ENCODE results near the gene COQ8A. TPM values are rescaled to one million over a fixed set of nuclear protein-coding genes. Genes with fewer than 3 reads are reported as not detected.
A peak's percentile ranks its signal among the peaks of the same experiment; 100 is the strongest.

COQ8A gene
- 28.0 and 30.4 TPM in 2 replicates for total RNA-seq

DNA sequence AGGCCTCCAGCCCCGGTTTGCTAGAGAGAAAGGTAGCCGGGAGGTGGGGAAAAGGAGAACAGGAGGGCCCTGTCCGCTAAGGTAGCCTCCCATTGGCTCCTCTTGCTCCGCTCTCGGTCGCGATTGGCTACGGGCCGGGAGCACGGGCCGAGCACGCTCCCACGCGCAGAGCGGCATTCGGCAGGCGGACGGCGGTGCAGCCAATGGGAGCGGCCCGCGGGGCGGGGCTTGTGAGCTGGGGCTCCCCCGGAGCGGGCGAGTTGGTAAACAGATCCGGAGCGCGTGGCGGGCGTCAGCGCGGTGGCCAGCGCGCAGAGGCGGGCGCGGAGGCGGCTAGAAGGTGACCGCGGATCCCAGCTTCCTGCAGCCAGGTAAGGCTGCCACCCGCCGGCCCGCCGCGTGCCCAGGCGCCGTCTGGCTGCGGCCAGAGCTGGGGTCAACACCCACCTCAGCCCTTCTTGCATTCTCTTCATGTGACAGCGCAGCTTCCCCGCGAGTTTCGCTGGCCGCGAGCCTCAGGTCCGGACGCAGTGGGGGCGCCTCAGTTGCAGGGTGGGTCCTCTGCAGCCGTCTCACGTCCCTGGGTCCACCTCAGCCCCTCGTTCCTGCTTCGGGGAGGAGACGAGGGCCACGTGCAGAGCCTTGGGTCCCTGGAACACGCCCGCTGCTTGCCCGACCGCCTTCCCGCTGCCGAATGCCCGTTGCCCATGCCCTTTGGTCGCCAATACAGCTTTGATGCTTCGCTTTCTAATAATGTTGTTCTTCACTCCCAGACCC, at the start of gene COQ8A:
TSS of gene COQ8A (plus strand) at position 266 of the 777 bp plus-strand sequence. CDS start 21,092 bp downstream, outside the sequence.
- Mint-ChIP-seq H3K4me3 (ENCODE audit: low read depth) (peak within 1 kb of the TSS; percentile 87), H3K27me3 (ENCODE audit: low read depth) (no peaks in the 10 kb centered on the region), H3K4me1 (ENCODE audit: low read depth) (peaks cover 32% of the 10 kb centered on the region), H3K9me3 (peaks cover 14% of the 10 kb centered on the region), H3K36me3 (ENCODE audit: low read depth) (peaks cover 15% of the 10 kb centered on the region), H3K27ac (peak within 1 kb of the TSS; percentile 96)
- intact Hi-C loops (cut with micrococcal nuclease), result loop anchor here (5.0 kb wide), 2 partner anchors 313 to 377 kb away; partner anchors contain the start of gene CDC42BPA
- DNase-seq (ENCODE audit: low spot score), result peak; percentile 99

DNA sequence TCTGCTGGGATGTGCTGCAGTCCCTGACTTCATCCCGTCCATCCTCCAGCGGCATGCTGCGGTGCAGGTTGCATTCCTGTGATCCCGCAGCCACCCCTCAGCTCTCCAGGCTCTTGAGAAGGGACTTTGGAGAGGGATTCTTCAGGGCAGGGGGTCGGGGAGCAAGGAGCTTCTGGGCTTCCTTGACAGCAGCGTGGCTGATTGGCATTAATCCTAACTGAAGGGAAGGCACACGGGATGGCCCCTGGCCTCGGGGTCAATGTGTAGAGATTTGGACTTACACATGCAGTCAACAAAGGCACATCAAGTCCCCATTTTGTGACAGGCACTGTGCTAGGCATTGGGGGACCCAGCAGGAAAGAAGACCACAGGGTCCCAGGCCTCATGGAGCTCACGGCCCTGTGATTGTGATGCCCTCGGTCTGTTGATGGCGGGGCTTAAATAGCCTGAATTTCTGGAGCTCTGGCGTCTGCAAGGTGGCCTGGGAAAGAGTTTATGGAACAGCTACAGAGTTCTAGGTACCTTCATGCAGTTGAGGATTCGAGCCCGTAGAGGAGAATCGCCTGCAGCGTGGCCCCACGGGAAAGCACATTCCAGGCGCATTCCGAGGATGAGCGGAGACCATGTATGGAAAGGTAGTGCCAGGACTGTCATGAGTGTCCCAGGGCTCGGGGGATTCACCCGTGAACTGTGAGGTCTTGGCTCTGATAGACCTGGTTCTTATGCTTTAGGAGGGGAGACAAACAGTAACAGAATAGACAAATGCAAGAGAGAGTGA, 49.6 kb upstream of the COQ8A start:
- H3K4me3 Mint-ChIP-seq (ENCODE audit: low read depth), result no peak overlapping the region
- no peak for DNase-seq (ENCODE audit: low spot score)
- no peaks in the 10 kb centered on the region for H3K9me3 Mint-ChIP-seq
- intact Hi-C loops (cut with micrococcal nuclease), result no loop called here
- H3K27ac Mint-ChIP-seq, result no peak overlapping the region
- H3K4me1 Mint-ChIP-seq (ENCODE audit: low read depth), result peaks cover 10% of the 10 kb centered on the region
- H3K36me3 Mint-ChIP-seq (ENCODE audit: low read depth), result peaks cover 23% of the 10 kb centered on the region
- H3K27me3 Mint-ChIP-seq (ENCODE audit: low read depth), result no peaks in the 10 kb centered on the region

DNA sequence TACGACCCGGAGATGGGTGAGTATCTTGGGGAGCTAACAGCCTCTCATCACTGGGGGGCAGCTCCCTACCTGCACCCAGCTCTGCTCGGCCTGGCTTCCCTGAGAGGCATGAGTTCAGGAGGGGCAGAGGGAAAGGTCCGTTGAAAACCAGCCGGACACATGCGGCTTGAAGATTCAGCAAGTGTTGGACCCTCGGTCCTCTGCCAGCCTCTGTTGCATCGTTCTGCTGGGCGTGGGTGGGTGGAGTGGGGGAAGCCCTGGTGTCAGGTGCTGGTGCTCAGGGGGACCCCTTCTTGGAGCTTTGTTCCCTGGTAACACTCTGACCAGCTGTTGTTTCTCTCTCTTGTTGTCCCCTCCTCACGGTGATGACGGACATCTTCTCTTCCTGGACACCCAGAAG, 48.7 kb upstream of the COQ8A start:
- peaks cover 2% of the 10 kb centered on the region for H3K4me1 Mint-ChIP-seq (ENCODE audit: low read depth)
- no peaks in the 10 kb centered on the region for H3K27me3 Mint-ChIP-seq (ENCODE audit: low read depth)
- no peak overlapping the region for H3K27ac Mint-ChIP-seq
- no peaks in the 10 kb centered on the region for H3K9me3 Mint-ChIP-seq
- intact Hi-C loops (cut with micrococcal nuclease), result no loop called here
- no peak for DNase-seq (ENCODE audit: low spot score)
- no peak overlapping the region for H3K4me3 Mint-ChIP-seq (ENCODE audit: low read depth)
- H3K36me3 Mint-ChIP-seq (ENCODE audit: low read depth), result peaks cover 16% of the 10 kb centered on the region

DNA sequence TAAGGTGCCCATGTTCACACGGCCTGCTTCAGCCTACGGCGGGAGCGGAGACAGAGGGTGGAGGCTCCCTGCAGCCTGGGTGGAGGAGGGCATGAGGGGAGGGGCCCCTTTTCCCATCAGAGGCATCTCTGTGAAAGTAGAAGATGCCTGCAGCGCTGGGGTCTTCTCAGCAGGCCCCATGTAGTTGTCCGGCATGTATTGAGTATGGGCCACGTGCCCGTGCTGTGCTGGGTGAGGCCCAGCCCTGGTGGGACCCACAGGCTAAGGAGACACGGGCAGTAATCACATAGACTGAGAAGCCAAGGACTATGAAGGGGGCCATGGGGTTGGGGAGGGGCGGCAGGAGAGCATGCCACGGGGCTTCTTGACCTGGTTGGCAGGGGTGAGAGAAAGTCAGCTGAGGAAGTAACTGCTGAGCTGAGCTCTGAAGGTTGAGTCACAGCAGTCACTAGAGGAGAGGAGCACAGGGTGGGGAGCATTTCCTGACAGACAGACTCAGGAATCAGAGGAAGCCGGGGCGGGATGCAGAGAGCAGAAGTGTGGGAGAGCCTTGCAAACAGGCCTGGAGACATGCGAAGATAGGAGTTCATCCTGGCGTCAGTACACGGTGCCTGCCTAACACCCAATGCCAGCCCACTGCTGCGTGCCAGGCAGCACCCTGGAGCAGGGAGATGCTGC, 48.1 kb upstream of the COQ8A start:
- DNase-seq (ENCODE audit: low spot score), result no peak
- no peak overlapping the region for H3K27ac Mint-ChIP-seq
- H3K36me3 Mint-ChIP-seq (ENCODE audit: low read depth), result peaks cover 13% of the 10 kb centered on the region
- no peaks in the 10 kb centered on the region for H3K4me1 Mint-ChIP-seq (ENCODE audit: low read depth)
- no peaks in the 10 kb centered on the region for H3K27me3 Mint-ChIP-seq (ENCODE audit: low read depth)
- no peak overlapping the region for H3K4me3 Mint-ChIP-seq (ENCODE audit: low read depth)
- no peaks in the 10 kb centered on the region for H3K9me3 Mint-ChIP-seq
- intact Hi-C loops (cut with micrococcal nuclease), result no loop called here

DNA sequence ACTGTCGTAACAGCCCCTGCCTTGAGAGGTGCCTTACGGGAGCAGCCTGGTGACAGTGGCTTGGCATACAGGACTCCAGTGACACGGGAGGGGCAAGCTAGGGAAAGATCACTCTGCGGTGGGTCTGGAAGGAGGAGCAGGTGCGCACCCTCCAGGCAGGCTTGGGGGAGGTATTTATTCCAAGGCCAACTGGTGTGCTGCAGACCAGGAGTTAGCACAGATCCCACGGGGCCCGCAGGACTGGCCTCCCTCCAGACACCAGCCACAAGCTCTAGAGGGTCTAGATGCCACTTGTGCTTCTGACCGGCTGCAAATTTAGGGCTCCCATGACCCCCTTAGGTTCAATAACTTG, 47.6 kb upstream of the COQ8A start:
- no peak overlapping the region for H3K4me3 Mint-ChIP-seq (ENCODE audit: low read depth)
- H3K27ac Mint-ChIP-seq, result no peak overlapping the region
- H3K36me3 Mint-ChIP-seq (ENCODE audit: low read depth), result peaks cover 16% of the 10 kb centered on the region
- no peaks in the 10 kb centered on the region for H3K9me3 Mint-ChIP-seq
- no peaks in the 10 kb centered on the region for H3K27me3 Mint-ChIP-seq (ENCODE audit: low read depth)
- no peaks in the 10 kb centered on the region for H3K4me1 Mint-ChIP-seq (ENCODE audit: low read depth)
- DNase-seq (ENCODE audit: low spot score), result no peak
- intact Hi-C loops (cut with micrococcal nuclease), result no loop called here

DNA sequence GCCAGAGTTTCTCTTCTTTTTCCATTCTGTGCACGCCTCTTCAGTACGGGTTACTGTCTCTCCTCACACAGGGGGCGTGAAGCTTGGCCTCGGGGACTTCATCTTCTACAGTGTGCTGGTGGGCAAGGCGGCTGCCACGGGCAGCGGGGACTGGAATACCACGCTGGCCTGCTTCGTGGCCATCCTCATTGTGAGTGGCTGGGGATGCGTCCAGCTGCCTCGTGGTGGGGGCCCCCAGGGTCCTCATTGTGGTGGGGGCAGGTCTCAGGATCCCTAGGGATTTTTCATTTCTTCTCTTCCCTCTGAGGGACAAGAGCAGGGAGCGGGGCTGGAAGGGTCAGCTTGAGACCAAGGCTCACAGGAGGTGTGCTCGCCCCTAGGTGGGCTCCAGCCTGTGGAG, 46.2 kb upstream of the COQ8A start:
- H3K36me3 Mint-ChIP-seq (ENCODE audit: low read depth), result peaks cover 10% of the 10 kb centered on the region
- H3K4me1 Mint-ChIP-seq (ENCODE audit: low read depth), result no peaks in the 10 kb centered on the region
- intact Hi-C loops (cut with micrococcal nuclease), result no loop called here
- no peak for DNase-seq (ENCODE audit: low spot score)
- H3K4me3 Mint-ChIP-seq (ENCODE audit: low read depth), result no peak overlapping the region
- no peaks in the 10 kb centered on the region for H3K9me3 Mint-ChIP-seq
- H3K27me3 Mint-ChIP-seq (ENCODE audit: low read depth), result no peaks in the 10 kb centered on the region
- no peak overlapping the region for H3K27ac Mint-ChIP-seq

DNA sequence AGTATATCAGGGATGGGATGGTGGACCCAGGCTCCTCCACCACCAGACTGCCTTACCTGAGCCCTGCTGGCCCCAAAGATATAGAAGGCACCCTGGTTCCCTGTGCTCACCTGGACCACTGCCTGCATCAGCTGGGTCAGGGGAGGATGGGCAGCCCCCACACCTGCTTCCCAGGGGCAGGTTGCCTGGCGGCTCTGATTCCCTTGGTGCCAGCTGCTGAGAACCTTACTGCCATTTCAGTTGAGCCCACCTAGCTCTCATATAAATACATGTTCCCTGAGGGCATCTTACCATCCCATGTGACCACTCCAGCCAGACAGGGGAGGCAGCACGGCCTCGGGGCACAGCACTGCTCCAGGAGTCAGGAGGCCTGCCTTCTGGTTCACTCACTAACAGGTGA, 45.3 kb upstream of the COQ8A start:
- Mint-ChIP-seq H3K27ac (no peak overlapping the region), H3K27me3 (ENCODE audit: low read depth) (no peaks in the 10 kb centered on the region), H3K9me3 (no peaks in the 10 kb centered on the region), H3K4me1 (ENCODE audit: low read depth) (no peaks in the 10 kb centered on the region), H3K36me3 (ENCODE audit: low read depth) (peaks cover 14% of the 10 kb centered on the region), H3K4me3 (ENCODE audit: low read depth) (no peak overlapping the region)
- intact Hi-C loops (cut with micrococcal nuclease), result no loop called here
- no peak for DNase-seq (ENCODE audit: low spot score)

DNA sequence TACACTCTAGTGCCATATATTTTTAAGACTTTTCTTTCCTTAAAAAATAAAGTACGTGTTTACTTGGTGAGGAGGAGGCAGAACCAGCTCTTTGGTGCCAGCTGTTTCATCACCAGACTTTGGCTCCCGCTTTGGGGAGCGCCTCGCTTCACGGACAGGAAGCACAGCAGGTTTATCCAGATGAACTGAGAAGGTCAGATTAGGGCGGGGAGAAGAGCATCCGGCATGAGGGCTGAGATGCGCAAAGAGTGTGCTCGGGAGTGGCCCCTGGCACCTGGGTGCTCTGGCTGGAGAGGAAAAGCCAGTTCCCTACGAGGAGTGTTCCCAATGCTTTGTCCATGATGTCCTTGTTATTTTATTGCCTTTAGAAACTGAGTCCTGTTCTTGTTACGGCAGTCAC, 44.5 kb upstream of the COQ8A start:
- DNase-seq (ENCODE audit: low spot score), result no peak
- H3K4me1 Mint-ChIP-seq (ENCODE audit: low read depth), result no peaks in the 10 kb centered on the region
- intact Hi-C loops (cut with micrococcal nuclease), result no loop called here
- no peaks in the 10 kb centered on the region for H3K27me3 Mint-ChIP-seq (ENCODE audit: low read depth)
- no peak overlapping the region for H3K4me3 Mint-ChIP-seq (ENCODE audit: low read depth)
- no peaks in the 10 kb centered on the region for H3K9me3 Mint-ChIP-seq
- no peak overlapping the region for H3K27ac Mint-ChIP-seq
- H3K36me3 Mint-ChIP-seq (ENCODE audit: low read depth), result peaks cover 13% of the 10 kb centered on the region

DNA sequence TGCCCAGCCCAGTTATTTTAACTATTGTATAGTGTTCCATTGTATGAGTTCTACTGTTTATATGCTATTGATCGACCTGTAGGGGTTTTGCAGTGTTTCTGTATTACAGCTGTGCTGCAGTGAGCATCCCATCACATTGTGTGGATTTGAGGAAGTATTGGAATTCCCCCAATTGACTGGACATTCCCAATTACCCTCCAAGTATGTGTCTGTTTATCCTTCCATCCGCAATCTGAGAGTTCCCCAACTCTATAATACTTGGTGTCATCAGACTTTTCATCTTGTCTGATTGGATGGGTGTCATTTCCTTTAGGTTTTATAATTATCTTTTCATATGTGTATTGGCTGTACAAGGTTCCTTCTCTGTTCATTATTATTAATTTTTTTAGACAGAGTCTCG, 41.8 kb upstream of the COQ8A start:
- no peaks in the 10 kb centered on the region for H3K4me1 Mint-ChIP-seq (ENCODE audit: low read depth)
- H3K27ac Mint-ChIP-seq, result no peak overlapping the region
- H3K27me3 Mint-ChIP-seq (ENCODE audit: low read depth), result no peaks in the 10 kb centered on the region
- H3K9me3 Mint-ChIP-seq, result no peaks in the 10 kb centered on the region
- intact Hi-C loops (cut with micrococcal nuclease), result no loop called here
- peaks cover 10% of the 10 kb centered on the region for H3K36me3 Mint-ChIP-seq (ENCODE audit: low read depth)
- DNase-seq (ENCODE audit: low spot score), result no peak
- H3K4me3 Mint-ChIP-seq (ENCODE audit: low read depth), result no peak overlapping the region

DNA sequence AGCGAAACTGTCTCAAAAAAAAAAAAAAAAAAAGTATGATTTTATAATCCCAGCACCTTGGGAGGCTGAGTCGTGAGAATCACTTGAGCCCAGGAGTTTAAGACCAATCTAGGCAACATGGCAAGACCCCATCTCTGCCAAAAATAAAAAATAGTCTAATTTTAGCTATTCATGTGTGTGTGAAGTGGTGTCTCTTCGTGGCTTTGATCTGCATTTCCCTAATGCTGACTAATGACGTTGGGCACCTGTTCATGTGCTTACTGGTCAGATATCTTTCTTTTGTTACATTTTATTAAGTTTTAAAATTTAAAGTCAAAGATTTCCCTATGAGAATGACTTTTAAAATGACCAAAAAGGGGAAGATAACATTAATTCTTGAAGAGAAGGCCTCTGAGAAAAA, 38.7 kb upstream of the COQ8A start:
- Mint-ChIP-seq H3K4me3 (ENCODE audit: low read depth) (no peak overlapping the region), H3K27ac (no peak overlapping the region), H3K36me3 (ENCODE audit: low read depth) (peaks cover 10% of the 10 kb centered on the region), H3K27me3 (ENCODE audit: low read depth) (no peaks in the 10 kb centered on the region), H3K9me3 (no peaks in the 10 kb centered on the region), H3K4me1 (ENCODE audit: low read depth) (no peaks in the 10 kb centered on the region)
- no peak for DNase-seq (ENCODE audit: low spot score)
- intact Hi-C loops (cut with micrococcal nuclease), result no loop called here

DNA sequence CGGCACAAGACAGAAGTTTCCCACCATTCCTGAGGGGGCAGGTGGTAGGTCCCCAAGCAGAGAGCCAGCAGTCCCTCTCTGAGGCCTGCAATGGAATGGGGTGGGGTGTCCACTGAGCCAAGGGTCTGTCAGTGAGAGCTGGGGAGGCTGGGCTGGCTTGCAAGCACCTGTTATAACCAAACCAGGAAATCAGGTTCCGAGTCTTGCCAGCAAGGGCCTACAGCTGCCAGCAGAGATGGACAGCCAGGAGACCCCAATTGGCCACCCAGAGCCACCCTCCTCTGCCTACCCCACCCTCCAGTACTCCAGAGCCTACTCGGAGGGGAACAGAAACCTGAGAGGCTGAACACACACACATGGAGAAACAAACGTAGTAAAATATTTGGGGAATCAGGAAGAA, 37.5 kb upstream of the COQ8A start:
- Mint-ChIP-seq H3K4me1 (ENCODE audit: low read depth) (no peaks in the 10 kb centered on the region), H3K27me3 (ENCODE audit: low read depth) (no peaks in the 10 kb centered on the region), H3K9me3 (no peaks in the 10 kb centered on the region), H3K4me3 (ENCODE audit: low read depth) (no peak overlapping the region), H3K27ac (no peak overlapping the region), H3K36me3 (ENCODE audit: low read depth) (peaks cover 6% of the 10 kb centered on the region)
- DNase-seq (ENCODE audit: low spot score), result no peak
- intact Hi-C loops (cut with micrococcal nuclease), result no loop called here

DNA sequence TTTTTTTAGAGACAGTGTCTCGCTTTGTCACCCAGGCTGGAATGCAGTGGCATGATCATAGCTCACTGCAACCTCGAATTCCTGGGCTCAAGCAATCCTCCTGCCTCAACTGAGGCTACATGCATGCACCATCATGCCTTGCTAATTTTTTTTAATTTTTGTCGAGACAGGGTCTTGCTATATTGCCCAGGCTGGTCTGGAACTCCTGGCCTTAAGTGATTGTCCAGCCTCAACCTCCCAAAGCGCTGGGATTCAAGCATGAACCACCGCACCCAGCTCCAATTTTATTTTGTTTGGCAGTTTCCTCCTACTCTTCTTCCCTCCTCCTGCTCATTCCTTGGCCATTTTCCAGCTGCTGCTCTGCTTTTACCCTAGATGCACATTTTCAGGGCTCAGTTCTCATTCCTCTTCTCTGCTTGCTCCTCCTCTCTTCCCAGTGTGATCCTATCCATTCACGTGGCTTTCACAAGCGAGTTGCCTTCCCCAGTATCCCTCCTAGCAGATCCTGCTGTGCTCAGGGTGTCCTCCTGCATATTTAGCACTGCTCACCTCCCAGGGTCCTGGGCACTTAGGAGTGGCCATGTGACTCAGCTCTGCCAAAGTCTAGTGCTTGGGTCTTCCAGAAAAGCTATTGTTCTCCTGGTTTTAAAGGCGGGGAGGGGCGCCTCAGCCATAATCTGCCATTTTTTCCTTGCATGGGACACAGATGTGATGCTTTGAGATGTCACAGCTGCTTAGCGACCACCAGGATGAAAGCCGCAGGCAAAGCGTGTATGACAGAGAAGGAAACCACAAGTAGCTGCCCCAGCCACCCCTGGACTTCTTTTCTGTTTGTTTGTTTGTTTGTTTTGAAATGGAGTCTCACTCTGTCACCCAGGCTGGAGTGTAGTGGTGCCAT, 36.0 kb upstream of the COQ8A start:
- Mint-ChIP-seq H3K4me3 (ENCODE audit: low read depth) (no peak overlapping the region), H3K4me1 (ENCODE audit: low read depth) (no peaks in the 10 kb centered on the region), H3K9me3 (no peaks in the 10 kb centered on the region), H3K36me3 (ENCODE audit: low read depth) (peaks cover 6% of the 10 kb centered on the region), H3K27ac (no peak overlapping the region), H3K27me3 (ENCODE audit: low read depth) (no peaks in the 10 kb centered on the region)
- DNase-seq (ENCODE audit: low spot score), result no peak
- intact Hi-C loops (cut with micrococcal nuclease), result no loop called here

Measured in activated T-helper 2 cell treated with anti-CD3 and anti-CD28 coated beads, Interferon-gamma antibody, Interleukin-2, Interleukin-4, amounts not matched to agents 10 μg/mL and 5 μg/mL and 100 μg/mL, durations not matched to agents 14 hours and 24 hours and 36 hours (primary cell).